Memory B cell (primary cell): ENCODE measurements around the gene FAM229B.
"Not testable (repeated sequence)": the region's sequence is repeated elsewhere in the genome, so short reads cannot be mapped to it uniquely, and the experiment has no call there.

Experiments used
- ATAC-seq: fragments of 150-1000 bp; cut with Tn5 transposase; 2 replicates; pipeline ENCODE4 v1.10.0; 2021; ENCODE audit warnings: low read depth, mild to moderate bottlenecking, moderate library complexity
- DNase-seq, 2 donors: peaks; one replicate each; pipeline ENCODE4 v3.0.0; 2022; ENCODE audit warnings: low spot score in 2 of 2
- H3K27ac Mint-ChIP-seq: one replicate; pipeline ENCODE4 v1.8.0; 2022; ENCODE audit warnings: mild to moderate bottlenecking, moderate library complexity, mixed read lengths
- H3K27me3 Mint-ChIP-seq: one replicate; pipeline ENCODE4 v1.8.0; 2022; ENCODE audit warnings: mixed read lengths
- H3K36me3 Mint-ChIP-seq: one replicate; pipeline ENCODE4 v1.8.0; 2022; ENCODE audit warnings: mild to moderate bottlenecking, mixed read lengths
- H3K4me1 Mint-ChIP-seq: one replicate; pipeline ENCODE4 v1.8.0; 2022; ENCODE audit warnings: mixed read lengths
- H3K4me3 Mint-ChIP-seq: one replicate; pipeline ENCODE4 v1.8.0; 2022; ENCODE audit warnings: mild to moderate bottlenecking, moderate library complexity, mixed read lengths
- H3K9me3 Mint-ChIP-seq: one replicate; pipeline ENCODE4 v1.8.0; 2022; ENCODE audit warnings: mixed read lengths

The FAM229B gene

DNA sequence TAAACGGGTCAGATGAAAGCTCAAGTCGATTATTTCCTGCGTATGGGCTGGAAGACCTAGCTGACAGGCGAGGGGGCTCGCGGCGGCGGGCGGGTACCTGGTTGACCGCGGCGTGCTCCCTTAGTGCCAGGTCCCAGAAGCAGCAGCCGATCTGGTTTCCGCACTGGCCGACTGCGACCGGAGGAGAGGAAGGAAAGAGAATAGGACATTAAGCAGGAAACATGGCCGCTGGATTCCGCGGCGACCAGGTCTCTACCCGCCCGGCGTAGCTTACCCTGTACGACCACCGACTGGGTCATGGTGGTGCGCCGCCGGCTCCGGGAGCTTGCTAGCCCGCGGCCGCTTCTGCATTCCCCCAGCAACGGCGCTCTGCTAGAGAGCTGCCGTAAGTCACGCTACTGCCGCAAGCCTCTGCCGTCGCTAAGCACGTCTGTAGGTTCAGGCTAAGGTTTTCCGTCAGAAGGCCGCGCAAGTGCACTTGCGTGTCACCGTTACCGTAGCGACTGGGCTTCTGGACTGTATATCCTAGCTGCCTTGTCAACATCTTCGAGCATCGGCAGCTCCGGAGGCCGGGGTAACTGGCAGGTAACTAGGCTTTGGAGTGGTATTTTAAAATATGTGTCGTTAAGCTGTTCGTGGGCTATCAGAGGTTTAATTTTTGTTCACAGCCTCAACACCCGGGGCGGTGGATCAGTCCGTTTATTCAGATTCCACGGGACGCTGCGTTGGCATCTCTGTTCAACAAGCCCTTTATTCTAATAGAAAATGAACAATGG, at the start of gene FAM229B, which contains the start of gene TUBE1:
Gene FAM229B (plus strand): TSS at position 456 of the 776 bp plus-strand sequence. CDS start 11,693 bp downstream, outside the sequence.
Gene TUBE1 (minus strand): TSS at position 347 of the 776 bp plus-strand sequence. CDS start 48 bp downstream, at position 299.
- Mint-ChIP-seq H3K4me3 (no peak within 1 kb of the TSS), H3K27ac (no peak within 1 kb of the TSS), H3K36me3 (peaks cover 6% of the 10 kb centered on the region), H3K27me3 (peaks cover 5% of the 10 kb centered on the region), H3K9me3 (no peaks in the 10 kb centered on the region), H3K4me1 (no peaks in the 10 kb centered on the region)
- ATAC-seq, result peak; percentile 92
- peak; percentile 71 to 87 for DNase-seq

- H3K27ac Mint-ChIP-seq, result no peak overlapping the region
- DNase-seq (no peak), ATAC-seq (no peak)
- peaks cover 6% of the 10 kb centered on the region for H3K27me3 Mint-ChIP-seq
- H3K4me1 Mint-ChIP-seq, result peaks cover 2% of the 10 kb centered on the region
- H3K4me3 Mint-ChIP-seq, result no peak overlapping the region
- H3K9me3 Mint-ChIP-seq, result no peaks in the 10 kb centered on the region
- H3K36me3 Mint-ChIP-seq, result no peaks in the 10 kb centered on the region
These were observed 49.6 kb upstream of the FAM229B start for GRCh38 chr6:112037783-112038216.

- no peaks in the 10 kb centered on the region for H3K9me3 Mint-ChIP-seq
- H3K27me3 Mint-ChIP-seq, result peaks cover 6% of the 10 kb centered on the region
- H3K27ac Mint-ChIP-seq, result no peak overlapping the region
- peaks cover 2% of the 10 kb centered on the region for H3K4me1 Mint-ChIP-seq
- no peak overlapping the region for H3K4me3 Mint-ChIP-seq
- ATAC-seq (no peak), DNase-seq (no peak)
- no peaks in the 10 kb centered on the region for H3K36me3 Mint-ChIP-seq
These were observed 49.1 kb upstream of the FAM229B start for GRCh38 chr6:112038268-112038667.

- DNase-seq (no peak), ATAC-seq (no peak)
- Mint-ChIP-seq H3K4me1 (peaks cover 2% of the 10 kb centered on the region), H3K27me3 (peaks cover 1% of the 10 kb centered on the region), H3K36me3 (no peaks in the 10 kb centered on the region), H3K4me3 (no peak overlapping the region), H3K9me3 (no peaks in the 10 kb centered on the region), H3K27ac (no peak overlapping the region)
These were observed 48.5 kb upstream of the FAM229B start for GRCh38 chr6:112038756-112039430.

- peaks cover 2% of the 10 kb centered on the region for H3K4me1 Mint-ChIP-seq
- H3K27me3 Mint-ChIP-seq, result peaks cover 1% of the 10 kb centered on the region
These were observed 48.0 kb upstream of the FAM229B start for GRCh38 chr6:112039431-112039770.

DNA sequence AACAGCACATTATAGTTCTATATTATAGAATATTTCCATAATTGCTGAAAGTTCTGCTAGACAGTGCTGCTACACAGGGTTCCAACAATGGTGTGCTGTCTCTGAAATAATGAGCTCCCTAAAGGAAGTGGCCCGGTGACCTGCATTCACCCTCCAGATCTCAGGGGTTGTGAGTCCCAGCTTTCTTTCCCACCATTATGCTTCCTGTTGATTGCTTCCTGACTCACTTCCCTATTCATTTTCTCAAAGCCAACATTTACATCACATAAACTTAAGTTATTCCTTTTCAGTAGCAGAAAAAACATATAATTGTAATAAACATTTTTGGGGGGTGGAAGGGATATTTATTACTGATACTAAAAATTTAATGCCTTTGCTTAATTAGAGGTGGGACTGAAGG, 46.4 kb upstream of the FAM229B start:
- H3K27ac Mint-ChIP-seq, result no peak overlapping the region
- H3K9me3 Mint-ChIP-seq, result no peaks in the 10 kb centered on the region
- H3K4me1 Mint-ChIP-seq, result peaks cover 2% of the 10 kb centered on the region
- no peak for ATAC-seq
- DNase-seq, result no peak
- H3K27me3 Mint-ChIP-seq, result peaks cover 1% of the 10 kb centered on the region
- H3K36me3 Mint-ChIP-seq, result no peaks in the 10 kb centered on the region
- no peak overlapping the region for H3K4me3 Mint-ChIP-seq

More at GRCh38 chr6:112039431-112039770, 48.0 kb upstream of the FAM229B start:
- ATAC-seq (no peak), DNase-seq (no peak)
- no peaks in the 10 kb centered on the region for H3K36me3 Mint-ChIP-seq
- H3K9me3 Mint-ChIP-seq, result no peaks in the 10 kb centered on the region
- no peak overlapping the region for H3K27ac Mint-ChIP-seq
- no peak overlapping the region for H3K4me3 Mint-ChIP-seq

DNA sequence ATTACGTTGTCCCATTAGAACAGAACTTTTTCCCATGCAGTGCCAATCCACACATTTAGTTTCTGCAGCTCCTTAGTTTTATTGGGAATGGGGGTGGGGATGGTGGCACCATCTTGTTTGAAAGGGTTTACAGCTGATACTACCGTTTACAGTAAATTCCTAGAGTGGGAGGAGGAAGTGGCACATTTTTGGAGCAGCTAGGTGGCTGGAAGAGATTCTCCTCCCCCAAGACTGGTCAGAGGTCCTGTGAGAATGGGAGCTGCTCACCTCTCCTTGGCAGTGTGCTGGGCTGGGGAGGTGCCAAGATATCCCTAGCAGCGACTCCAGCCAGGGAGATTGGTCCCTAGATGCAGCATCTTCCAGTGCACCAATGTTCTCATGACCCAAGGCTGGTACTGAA, 45.9 kb upstream of the FAM229B start:
- no peak overlapping the region for H3K4me3 Mint-ChIP-seq
- DNase-seq, result no peak
- no peak for ATAC-seq
- H3K36me3 Mint-ChIP-seq, result no peaks in the 10 kb centered on the region
- H3K4me1 Mint-ChIP-seq, result peaks cover 2% of the 10 kb centered on the region
- H3K27me3 Mint-ChIP-seq, result no peaks in the 10 kb centered on the region
- no peaks in the 10 kb centered on the region for H3K9me3 Mint-ChIP-seq
- peak overlapping the region; percentile 99 for H3K27ac Mint-ChIP-seq

DNA sequence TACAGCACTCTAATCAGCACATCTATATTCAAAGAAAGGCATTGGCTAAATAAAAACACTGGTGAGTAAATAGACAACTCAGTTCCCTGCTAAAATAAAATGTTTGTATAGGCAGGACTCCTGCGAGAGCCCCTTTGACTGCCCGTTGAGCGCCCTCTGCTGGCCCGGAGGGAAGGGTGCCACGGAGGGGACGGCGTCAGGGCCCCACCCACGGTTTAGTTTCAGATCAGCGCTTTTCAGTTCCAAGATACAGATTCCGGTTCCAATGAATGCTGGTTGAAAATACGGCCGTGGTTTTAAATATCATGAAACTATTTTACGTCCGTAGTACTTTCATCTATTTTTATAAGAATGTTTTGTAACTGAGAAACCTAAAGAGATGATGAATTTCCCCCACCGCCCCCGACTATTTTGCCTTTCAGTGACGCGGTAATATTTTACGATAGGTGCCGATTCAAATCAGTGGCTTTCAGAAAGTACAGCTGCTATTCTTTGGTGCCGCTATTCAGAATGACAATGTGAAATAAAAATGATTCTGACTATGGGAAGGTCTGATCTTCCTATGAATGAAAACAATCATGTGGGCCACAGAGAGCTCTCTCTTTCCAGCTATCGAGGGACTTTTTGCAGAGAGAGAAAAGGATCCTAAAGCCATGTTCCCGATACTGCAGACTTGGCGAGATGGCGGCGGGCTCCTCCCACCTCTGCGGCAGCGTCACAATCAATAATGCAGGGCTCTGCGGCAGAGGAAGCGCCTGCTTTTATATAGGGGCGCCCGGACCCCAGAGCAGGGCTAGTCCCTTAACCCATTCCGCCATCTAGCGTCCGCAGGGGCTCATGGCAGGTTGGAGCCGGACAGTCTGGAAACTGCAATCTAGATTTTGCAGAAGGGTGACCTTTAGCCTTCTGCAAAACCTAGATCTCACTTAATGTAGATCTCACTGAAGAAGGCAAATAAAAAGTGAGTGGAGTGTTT, 44.1 kb upstream of the FAM229B start:
- Mint-ChIP-seq H3K9me3 (no peaks in the 10 kb centered on the region), H3K27me3 (no peaks in the 10 kb centered on the region), H3K27ac (peak overlapping the region; percentile 99), H3K36me3 (no peaks in the 10 kb centered on the region), H3K4me3 (peak overlapping the region; percentile 96), H3K4me1 (peaks cover 2% of the 10 kb centered on the region)
- DNase-seq, result peak; percentile 89 to 93
- ATAC-seq, result peak; percentile 90

- ATAC-seq, result no peak
These were observed 43.2 kb upstream of the FAM229B start for GRCh38 chr6:112044196-112044595.

GRCh38 chr6:112044856-112045255, 42.5 kb upstream of the FAM229B start:
- H3K36me3 Mint-ChIP-seq, result no peaks in the 10 kb centered on the region
- no peak for DNase-seq
- peaks cover 2% of the 10 kb centered on the region for H3K4me1 Mint-ChIP-seq
- no peaks in the 10 kb centered on the region for H3K27me3 Mint-ChIP-seq
- H3K27ac Mint-ChIP-seq, result no peak overlapping the region
- ATAC-seq, result no peak
- no peak overlapping the region for H3K4me3 Mint-ChIP-seq
- no peaks in the 10 kb centered on the region for H3K9me3 Mint-ChIP-seq

More at GRCh38 chr6:112044196-112044595, 43.2 kb upstream of the FAM229B start:
- no peak overlapping the region for H3K4me3 Mint-ChIP-seq
- H3K27me3 Mint-ChIP-seq, result no peaks in the 10 kb centered on the region
- no peaks in the 10 kb centered on the region for H3K36me3 Mint-ChIP-seq
- H3K4me1 Mint-ChIP-seq, result peaks cover 2% of the 10 kb centered on the region
- no peaks in the 10 kb centered on the region for H3K9me3 Mint-ChIP-seq
- no peak overlapping the region for H3K27ac Mint-ChIP-seq
- DNase-seq, result no peak

DNA sequence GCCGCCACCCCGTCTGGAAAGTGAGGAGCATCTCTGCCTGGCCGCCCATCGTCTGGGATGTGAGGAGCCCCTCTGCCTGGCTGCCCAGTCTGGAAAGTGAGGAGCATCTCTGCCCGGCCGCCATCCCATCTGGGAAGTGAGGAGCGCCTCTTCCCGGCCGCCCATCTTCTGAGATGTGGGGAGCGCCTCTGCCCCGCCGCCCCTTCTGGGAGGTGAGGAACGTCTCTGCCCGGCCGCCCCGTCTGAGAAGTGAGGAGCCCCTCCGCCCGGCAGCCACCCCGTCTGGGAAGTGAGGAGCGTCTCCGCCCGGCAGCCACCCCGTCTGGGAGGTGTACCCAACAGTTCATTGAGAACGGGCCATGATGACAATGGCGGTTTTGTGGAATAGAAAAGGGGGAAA, 39.9 kb upstream of the FAM229B start:
- not testable (repeated sequence) for H3K4me1 Mint-ChIP-seq, H3K4me3 Mint-ChIP-seq, DNase-seq, ATAC-seq, H3K9me3 Mint-ChIP-seq, H3K27ac Mint-ChIP-seq, H3K36me3 Mint-ChIP-seq, H3K27me3 Mint-ChIP-seq

DNA sequence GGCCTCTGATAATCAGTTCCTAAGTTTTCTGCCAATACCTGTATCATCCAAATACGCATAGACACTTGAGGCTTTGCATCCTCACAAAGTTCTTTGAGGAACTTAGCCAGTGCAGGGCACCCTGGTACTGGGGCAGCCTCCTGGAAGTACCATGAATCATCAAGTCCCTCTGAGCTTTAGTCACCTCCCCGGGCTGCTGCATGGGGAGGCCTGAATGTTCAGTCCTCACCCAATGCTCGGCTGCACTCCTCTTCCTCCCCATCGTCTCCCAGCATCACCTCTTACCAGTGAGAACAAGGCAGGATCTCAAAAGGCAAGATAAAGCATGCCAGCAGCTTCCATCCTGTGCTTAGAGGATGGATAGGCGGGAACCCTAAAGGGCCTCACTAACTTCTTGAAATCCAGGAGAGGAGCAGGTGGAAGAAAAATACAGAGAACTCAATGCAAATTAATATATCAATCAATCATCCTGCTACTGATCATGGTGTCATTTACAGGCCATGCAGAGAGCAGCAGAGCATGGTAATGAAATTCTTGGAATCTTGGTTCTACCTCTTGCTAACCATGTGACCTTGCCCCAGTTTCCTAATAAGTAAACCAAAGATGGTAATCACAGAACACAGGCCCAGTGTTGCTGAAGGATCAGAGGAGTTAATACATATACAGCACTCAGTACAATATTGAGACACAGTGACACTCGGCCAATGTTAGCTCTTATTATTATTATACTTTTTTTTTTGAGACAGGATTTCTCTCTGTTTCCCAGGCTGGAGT, 38.2 kb upstream of the FAM229B start:
- ATAC-seq, result no peak
- Mint-ChIP-seq H3K4me1 (no peaks in the 10 kb centered on the region), H3K9me3 (no peaks in the 10 kb centered on the region), H3K36me3 (no peaks in the 10 kb centered on the region), H3K27me3 (peaks cover 5% of the 10 kb centered on the region), H3K27ac (no peak overlapping the region), H3K4me3 (no peak overlapping the region)
- DNase-seq, result no peak

DNA sequence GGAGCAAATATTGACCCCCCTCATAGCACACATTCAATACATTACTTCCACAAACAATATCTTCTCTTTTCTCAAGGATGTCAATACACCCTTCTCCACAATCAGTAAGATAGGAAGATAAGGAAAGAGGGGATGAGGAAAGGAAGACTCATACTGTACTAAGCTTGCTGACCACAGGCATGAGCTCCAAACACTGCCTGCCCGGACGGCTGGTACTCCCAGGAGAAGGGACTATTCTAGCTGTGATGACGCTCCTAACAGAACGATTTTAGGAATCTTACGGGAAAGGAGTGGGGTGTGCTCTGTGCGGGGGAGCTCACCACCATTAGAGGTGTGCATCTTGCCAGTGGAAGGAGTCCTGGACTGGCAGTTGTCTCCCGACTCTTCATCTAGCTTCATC, 37.4 kb upstream of the FAM229B start:
- Mint-ChIP-seq H3K4me1 (no peaks in the 10 kb centered on the region), H3K9me3 (no peaks in the 10 kb centered on the region), H3K27ac (no peak overlapping the region), H3K27me3 (peaks cover 6% of the 10 kb centered on the region), H3K36me3 (no peaks in the 10 kb centered on the region), H3K4me3 (no peak overlapping the region)
- DNase-seq, result no peak
- no peak for ATAC-seq
